HepG2 (cell line): Measurements from ENCODE around the gene SLC1A3. TPM values are rescaled to one million over a fixed set of nuclear protein-coding genes. Genes with fewer than 3 reads are reported as not detected.
A peak's percentile ranks its signal among the peaks of the same experiment; 100 is the strongest.

Source experiments
- ATAC-seq: fragments of 200-7000 bp; cut with Tn5 transposase; 3 replicates; pipeline ENCODE4 v1.9.1; 2020; ENCODE audit warnings: mild to moderate bottlenecking, moderate library complexity
- BruUV-seq: library from RNA; stranded (reverse); fragments of 400-500 nt; replicated peaks from 2 replicates; lab custom pipeline; 2021; lab: Mats Ljungman, UMichigan
- CTCF ChIA-PET: fragments of 300-600 bp; formaldehyde crosslinking; extraction: SDS; loops from one replicate; lab custom pipeline; 2021; ENCODE audit warnings: low total read pairs, inconsistent platforms, low intra/inter-chr PET ratio; lab: Yijun Ruan, JAX
- POLR2A ChIA-PET: fragments of 350-600 bp; sonication (Branson Sonifier 250); formaldehyde crosslinking; loops from one replicate; lab custom pipeline; 2020; ENCODE audit warnings: antibody characterized with exemption, inconsistent platforms; lab: Yijun Ruan, JAX
- DNase-seq: peaks from one replicate; pipeline ENCODE4 v3.0.0-alpha.2; 2015; ENCODE audit warnings: low spot score
- FAIRE-seq: peaks from 3 replicates; lab custom pipeline; 2011; peaks lifted over from hg19 to GRCh38; lab: Jason Lieb, UNC
- H2AFZ ChIP-seq: one replicate; pipeline ENCODE4 v1.6.1; 2011; ENCODE audit warnings: low read length, inconsistent platforms
- H3K27ac ChIP-seq: fragments of 300-600 bp; 3 replicates; pipeline ENCODE4 v1.8.0; 2011; ENCODE audit warnings: mixed run types, mild to moderate bottlenecking, mixed read lengths, low read length, inconsistent platforms; ENCODE audit not compliant: insufficient read depth; ENCODE audit errors: extremely low read length
- H3K27me3 ChIP-seq, 2 experiments: fragments of 200-600 bp in 1 of 2; 2 replicates in 1 of 2; 3 replicates in 1 of 2; pipeline versions ENCODE4 v1.6.0 to v1.8.0; 2011; ENCODE audit warnings: low read length in 2 of 2, mild to moderate bottlenecking in 2 of 2, moderate library complexity in 2 of 2, inconsistent platforms in 1 of 2; ENCODE audit not compliant: insufficient read depth in 2 of 2, control insufficient read depth in 1 of 2
- H3K36me3 ChIP-seq, 2 experiments: fragments of 200-600 bp in 1 of 2; replicated peaks in 1 of 2; 2 replicates in 1 of 2; 3 replicates in 1 of 2; pipeline versions ENCODE4 v1.5.1 to v1.8.0; 2011; ENCODE audit warnings: low read length in 2 of 2, inconsistent platforms in 1 of 2; ENCODE audit not compliant: insufficient read depth in 2 of 2, control insufficient read depth in 1 of 2
- H3K4me1 ChIP-seq: 2 replicates; pipeline ENCODE4 v1.5.1; 2012; ENCODE audit warnings: low read length, inconsistent platforms; ENCODE audit not compliant: insufficient read depth
- H3K4me2 ChIP-seq: 2 replicates; pipeline ENCODE4 v1.6.0; 2011; ENCODE audit warnings: low read depth, low read length, inconsistent platforms
- H3K4me3 ChIP-seq, 3 experiments: fragments of 200-600 bp in 1 of 3; sonication (generic), shearing (Covaris generic) in 1 of 3; replicated peaks in 1 of 3; 2 replicates each; pipeline ENCODE4 v1.5.1; 2011 to 2016; ENCODE audit warnings: low read length in 3 of 3, inconsistent platforms in 2 of 3, low read depth in 2 of 3, mild to moderate bottlenecking in 2 of 3, control low read depth in 1 of 3, mixed read lengths in 1 of 3; ENCODE audit not compliant: insufficient read depth in 1 of 3
- H3K79me2 ChIP-seq: one replicate; pipeline ENCODE4 v1.6.1; 2011; ENCODE audit warnings: low read length, inconsistent platforms; ENCODE audit not compliant: insufficient read depth
- H3K9ac ChIP-seq: 2 replicates; pipeline ENCODE4 v1.6.0; 2011; ENCODE audit warnings: mild to moderate bottlenecking, low read depth, low read length, inconsistent platforms; ENCODE audit not compliant: insufficient read depth
- H3K9me3 ChIP-seq: 2 replicates; pipeline ENCODE4 v1.5.1; 2012; ENCODE audit warnings: mild to moderate bottlenecking, low read length
- H4K20me1 ChIP-seq: 2 replicates; pipeline ENCODE4 v1.6.0; 2011; ENCODE audit warnings: inconsistent platforms, mild to moderate bottlenecking, low read length, moderate library complexity; ENCODE audit not compliant: insufficient read depth
- CTCF ChIP-seq: sonication (generic); formaldehyde crosslinking; IDR thresholded peaks from 2 replicates; pipeline ENCODE4 v1.5.0; 2020; ENCODE audit warnings: mild to moderate bottlenecking, missing genetic modification reagents, moderate library complexity
- DMTF1 ChIP-seq: sonication (generic); formaldehyde crosslinking; IDR thresholded peaks from 2 replicates; pipeline ENCODE4 v1.4.0; 2020; ENCODE audit warnings: mild to moderate bottlenecking, missing genetic modification reagents
- HNF4A ChIP-seq: sonication (generic); formaldehyde crosslinking; IDR thresholded peaks from 2 replicates; pipeline ENCODE4 v1.4.0; 2020; ENCODE audit warnings: missing genetic modification reagents
- HOXD1 ChIP-seq: sonication (generic); formaldehyde crosslinking; IDR thresholded peaks from 2 replicates; pipeline ENCODE4 v1.5.0; 2020; ENCODE audit warnings: missing genetic modification reagents
- NR2F6 ChIP-seq, 2 experiments: IDR thresholded peaks; 2 replicates each; pipeline ENCODE4 v1.6.1; 2016; ENCODE audit warnings: antibody characterized with exemption in 1 of 2, mild to moderate bottlenecking in 1 of 2
- SNAPC5 ChIP-seq: sonication (generic); formaldehyde crosslinking; IDR thresholded peaks from 2 replicates; pipeline ENCODE4 v1.8.1; 2023; ENCODE audit warnings: mild to moderate bottlenecking, missing genetic modification reagents, borderline replicate concordance
- TBX2 ChIP-seq: sonication (generic); formaldehyde crosslinking; IDR thresholded peaks from 2 replicates; pipeline ENCODE4 v1.5.0; 2020; ENCODE audit warnings: missing genetic modification reagents, mild to moderate bottlenecking, borderline replicate concordance
- TCF12 ChIP-seq, 2 experiments: fragments of 450-650 bp in 1 of 2; sonication (generic) in 1 of 2; formaldehyde crosslinking in 1 of 2; IDR thresholded peaks; 2 replicates each; pipeline versions ENCODE4 v1.6.1 to v1.8.0; 2017 to 2022; ENCODE audit warnings: antibody characterized with exemption in 1 of 2, mild to moderate bottlenecking in 1 of 2, missing genetic modification reagents in 1 of 2, moderate library complexity in 1 of 2
- TRIM24 ChIP-seq: sonication (generic); formaldehyde crosslinking; IDR thresholded peaks from 2 replicates; pipeline ENCODE4 v1.8.0; 2022; ENCODE audit warnings: mild to moderate bottlenecking, missing genetic modification reagents
- U2AF1 ChIP-seq: fragments of 200-400 bp; formaldehyde crosslinking; optimal IDR thresholded peaks from 2 replicates; pipeline ENCODE3; 2017; ENCODE audit warnings: mild to moderate bottlenecking, low read depth, low read length
- XRCC5 ChIP-seq: fragments of 200-400 bp; formaldehyde crosslinking; optimal IDR thresholded peaks from 2 replicates; pipeline ENCODE3; 2017; ENCODE audit warnings: mild to moderate bottlenecking, low read length
- ZNF383 ChIP-seq: sonication (generic); formaldehyde crosslinking; IDR thresholded peaks from 2 replicates; pipeline ENCODE4 v1.4.0; 2020; ENCODE audit warnings: missing genetic modification reagents, mild to moderate bottlenecking, borderline replicate concordance
- ZNF644 ChIP-seq: IDR thresholded peaks from 2 replicates; pipeline ENCODE4 v1.6.1; 2016; ENCODE audit warnings: low read depth
- ZNF713 ChIP-seq: sonication (generic); formaldehyde crosslinking; IDR thresholded peaks from 2 replicates; pipeline ENCODE4 v1.4.0; 2020; ENCODE audit warnings: mild to moderate bottlenecking, missing genetic modification reagents
- WGBS: methylation state at CpG from one replicate; pipeline ENCODE4 v1.1.6; 2017; ENCODE audit warnings: low lambda C conversion rate; 5-methylcytosine and 5-hydroxymethylcytosine counted together
- in situ Hi-C: cut with HindIII; loops from 2 replicates; pipeline ENCODE4 v1.10.0; 2017; ENCODE audit warnings: low pct_unique_long_range_greater_than_20kb; ENCODE audit not compliant: extremely low pct_ligation_motif_present
- intact Hi-C: fragments of 100-400 bp; cut with micrococcal nuclease; formaldehyde crosslinking; loops from one replicate; pipeline ENCODE4 v1.10.0; 2022; ENCODE audit not compliant: unreplicated experiment
- polyA plus RNA-seq, 8 experiments: library from polyadenylated mRNA; depleted of rRNA in 3 of 8; stranded (reverse) in 7 of 8; unstranded in 1 of 8; fragments of >200 nt; fragmentation: Illumina TruSeq in 4 of 8; extraction: Trizol in 4 of 8; gene quantifications; 2 replicates each; pipeline versions ENCODE4 v1.2.1 to v1.2.3, GENCODE V29; 2011 to 2016; ENCODE audit warnings: low read depth in 4 of 8, missing spikeins in 1 of 8, mixed read lengths in 1 of 8; ENCODE audit not compliant: insufficient read depth in 1 of 8
- total RNA-seq, 5 experiments: library from RNA; depleted of rRNA; stranded (reverse); fragments of >200 nt; fragmentation: Illumina TruSeq; extraction: Trizol; gene quantifications; 2 replicates each; pipeline ENCODE4 v1.2.3, GENCODE V29; 2016; ENCODE audit warnings: low read depth in 1 of 5

Gene SLC1A3
- total and polyA plus RNA-seq, 2 of the 13 experiments (the other 11 are each of a cell fraction or from before 2014, with no cell fraction given) = 0.09 TPM; not detected in 1

- H3K36me3 ChIP-seq = no peaks in the 10 kb centered on the region
- H3K27me3 ChIP-seq = peaks cover 0 to 9% of the 10 kb centered on the region in 2 experiments; a peak in 2 of 5 replicates
- no peak overlapping the region for H3K9ac ChIP-seq
- H3K4me1 ChIP-seq = peaks cover 4% of the 10 kb centered on the region; the same call in 1 of the 2 replicates
- H3K9me3 ChIP-seq = no peaks in the 10 kb centered on the region
- H2AFZ ChIP-seq = no peak overlapping the region
- H3K4me3 ChIP-seq = no peak overlapping the region
- no TSS peak for BruUV-seq
- ChIA-PET CTCF (no interaction called here), POLR2A (no interaction called here)
- ATAC-seq = no peak
- H3K79me2 ChIP-seq = no peaks in the 10 kb centered on the region
- no peak for TF ChIP-seq U2AF1
- TF ChIP-seq NR2F6 (IDR thresholded peaks at IDR 0.05) = no peak
- TF ChIP-seq NR2F6 (CRISPR knock-in tag; IDR thresholded peaks at IDR 0.05) = no peak
- no peak for TF ChIP-seq ZNF383 (CRISPR knock-in tag)
- no peak for TF ChIP-seq SNAPC5 (CRISPR knock-in tag)
- no peak for TF ChIP-seq TCF12 (IDR thresholded peaks at IDR 0.05)
- TF ChIP-seq TCF12 (CRISPR knock-in tag; IDR thresholded peaks at IDR 0.05) = no peak
- TF ChIP-seq HOXD1 = no peak
- TF ChIP-seq DMTF1 (CRISPR knock-in tag) = no peak
- TF ChIP-seq CTCF (CRISPR knock-in tag) = peak; percentile 36; the same call in 1 of the 2 replicates
- peak; percentile 29 for TF ChIP-seq XRCC5
- no peak for TF ChIP-seq ZNF713
- 0 out of 2 replicates have a peak, but pooled peaks have one; percentile 13 for TF ChIP-seq HNF4A (CRISPR knock-in tag)
- 0 out of 2 replicates have a peak, but pooled peaks have one; percentile 23 for TF ChIP-seq ZNF644 (CRISPR knock-in tag)
- TF ChIP-seq TRIM24 (CRISPR knock-in tag) = no peak
- no peak for TF ChIP-seq TBX2 (CRISPR knock-in tag)
- no peaks in the 10 kb centered on the region for H4K20me1 ChIP-seq
- FAIRE-seq = no peak
- peak; percentile 29 for DNase-seq
- H3K27ac ChIP-seq = no peak overlapping the region
- in situ Hi-C loops = loop anchor here (25.0 kb wide), 2 partner anchors 426 to 626 kb away; partner anchors contain the start of gene UGT3A2
- WGBS = 68% methylated on average over 6 of the region's 6 CpGs
- H3K4me2 ChIP-seq = no peak overlapping the region
- intact Hi-C loops = no loop called here
Measured at GRCh38 chr5:36688722-36689121, 82.3 kb downstream of the SLC1A3 start.
